SH-SY5Y (cell line): Measurements from ENCODE around the gene EYA4.

ENCODE experiments used
- GATA2 ChIP-seq: IDR thresholded peaks from 2 replicates; pipeline ENCODE4 v1.6.1; 2011; ENCODE audit warnings: mild to moderate bottlenecking, low read depth, low read length
- GATA3 ChIP-seq: IDR thresholded peaks from 2 replicates; pipeline ENCODE4 v1.6.1; 2011; ENCODE audit warnings: low read depth, mild to moderate bottlenecking, low read length, moderate library complexity

EYA4 gene

DNA sequence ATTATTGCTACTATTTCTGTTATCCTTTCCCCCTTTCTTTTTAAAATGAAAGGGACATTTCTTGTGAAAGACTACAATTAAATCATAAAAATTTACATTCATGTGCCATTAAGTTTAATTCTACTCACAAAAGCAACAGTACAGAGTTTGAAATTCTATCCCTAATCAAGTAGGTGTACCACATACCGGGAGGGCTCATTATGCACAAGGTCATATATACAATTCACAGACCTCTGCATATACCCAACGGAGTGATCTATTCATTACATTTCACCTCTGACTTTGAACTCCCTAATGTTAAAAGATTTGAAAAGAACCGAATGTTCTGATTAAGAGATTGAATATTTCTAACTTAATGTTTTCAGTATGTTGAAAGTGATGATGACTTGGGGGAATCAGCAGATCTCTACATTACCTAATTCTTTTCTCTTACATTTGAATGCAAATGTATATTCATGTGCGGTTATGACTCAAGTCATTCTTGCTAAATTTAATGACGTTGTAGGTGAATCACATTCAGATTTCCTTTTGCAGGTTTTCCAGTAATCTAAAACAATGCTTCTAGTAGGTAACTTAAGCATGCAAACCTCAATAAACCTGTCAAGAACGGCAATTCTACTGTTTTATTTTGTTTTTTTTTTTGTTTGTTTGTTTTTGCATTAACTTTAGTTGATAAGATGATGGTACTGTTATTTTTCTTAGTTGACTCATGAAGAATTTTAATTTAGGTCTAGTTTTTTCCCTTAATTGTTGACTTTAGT, 7.3 kb downstream of the EYA4 start:
- TF ChIP-seq GATA3: no peak
- no peak for TF ChIP-seq GATA2

DNA sequence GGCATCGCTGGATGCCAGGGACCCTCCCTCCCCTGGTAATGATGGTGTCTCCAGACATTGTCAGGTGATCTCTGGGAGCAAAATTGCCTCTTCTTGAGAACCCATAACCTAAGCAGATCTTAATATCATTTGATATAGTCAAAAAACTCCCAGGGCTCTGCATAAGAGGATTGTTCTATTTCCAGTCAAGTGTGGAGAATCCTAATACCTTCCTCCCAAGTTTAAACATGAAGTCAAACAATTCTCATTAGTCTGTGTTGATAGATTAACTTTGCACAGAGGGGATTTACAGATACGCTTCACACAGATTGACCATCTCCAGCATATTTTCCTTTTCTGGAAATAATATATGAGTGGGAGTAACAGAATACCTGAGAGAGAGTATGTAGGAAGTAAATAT, 10.5 kb downstream of the EYA4 start:
- TF ChIP-seq GATA2 (no peak), GATA3 (no peak)

DNA sequence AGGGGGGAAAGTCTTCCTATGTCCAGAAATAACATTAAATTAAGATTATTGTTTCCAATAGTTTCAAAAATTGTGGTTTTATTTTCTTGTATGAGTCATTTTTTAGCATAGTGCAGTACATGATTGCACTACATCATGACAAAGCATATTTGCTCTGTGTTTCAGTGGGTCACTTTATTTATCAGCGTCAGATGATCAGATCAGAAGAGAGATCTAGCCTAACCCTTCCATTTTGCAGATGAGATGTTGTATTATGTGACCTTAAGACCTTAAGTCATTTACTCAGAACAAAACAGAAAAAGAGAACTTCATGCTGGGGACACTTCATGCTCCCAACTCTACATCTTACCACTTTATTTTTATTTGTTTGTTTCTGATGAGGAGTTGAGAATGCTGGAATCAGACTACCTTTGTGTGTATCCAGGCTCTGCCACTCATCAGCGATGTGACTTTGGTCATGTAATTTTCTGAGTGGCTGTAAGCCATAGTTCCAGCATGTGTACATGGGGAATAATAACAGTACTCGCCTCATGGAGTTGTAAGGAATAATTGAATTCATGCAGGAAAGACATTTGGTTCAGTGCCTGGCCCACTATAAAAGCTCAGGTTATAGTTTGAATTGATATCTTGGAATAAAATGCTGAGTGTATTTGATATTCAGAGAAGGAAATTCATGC, 13.5 kb downstream of the EYA4 start:
- TF ChIP-seq GATA3 (no peak), GATA2 (no peak)

GRCh38 chr6:133257545-133258105, 16.5 kb downstream of the EYA4 start:
- no peak for TF ChIP-seq GATA2
- no peak for TF ChIP-seq GATA3

GRCh38 chr6:133259561-133259960, 18.4 kb downstream of the EYA4 start:
- TF ChIP-seq GATA2 (no peak), GATA3 (no peak)

DNA sequence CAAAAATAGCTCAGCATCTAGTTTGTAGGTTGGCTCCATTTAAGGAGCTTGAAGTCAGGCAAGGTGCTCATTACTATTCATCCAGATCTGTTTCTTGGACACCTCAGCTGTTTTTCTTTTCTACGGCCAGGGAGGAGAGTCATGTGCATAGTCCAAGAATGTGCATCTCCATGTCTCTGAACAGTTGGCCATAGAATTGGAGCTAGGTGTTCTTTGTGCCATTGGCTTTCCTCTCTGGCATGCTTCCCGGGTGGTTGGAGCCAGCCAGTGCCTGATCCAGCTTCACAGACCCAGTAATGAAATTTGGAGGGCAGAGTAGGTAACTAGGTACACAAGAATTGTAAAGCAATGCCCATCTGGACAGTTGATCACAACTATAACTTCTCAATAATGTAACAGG, 21.6 kb downstream of the EYA4 start:
- TF ChIP-seq GATA3: no peak
- TF ChIP-seq GATA2: no peak

- TF ChIP-seq GATA3: no peak
- TF ChIP-seq GATA2: no peak
Observed at GRCh38 chr6:133265066-133265465, 23.9 kb downstream of the EYA4 start.

DNA sequence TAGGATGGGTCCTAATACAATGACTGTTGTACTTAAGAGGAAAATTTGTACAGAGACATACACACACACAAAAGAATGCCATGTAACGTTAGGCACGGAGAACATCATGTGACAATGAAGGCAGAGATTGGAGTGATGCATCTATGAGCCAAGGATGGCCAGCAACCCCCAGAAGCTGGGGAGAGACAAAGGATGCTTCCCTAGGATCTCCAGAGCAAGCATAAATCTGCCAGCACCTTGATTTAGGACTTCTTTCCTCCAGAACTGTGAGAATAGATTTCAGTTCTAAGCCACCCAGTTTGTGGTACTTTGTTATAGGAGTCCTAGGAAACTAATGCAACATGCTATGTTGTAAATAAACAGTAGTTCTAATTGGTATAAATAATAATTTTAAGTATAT, 25.0 kb downstream of the EYA4 start:
- TF ChIP-seq GATA3 (no peak), GATA2 (no peak)

DNA sequence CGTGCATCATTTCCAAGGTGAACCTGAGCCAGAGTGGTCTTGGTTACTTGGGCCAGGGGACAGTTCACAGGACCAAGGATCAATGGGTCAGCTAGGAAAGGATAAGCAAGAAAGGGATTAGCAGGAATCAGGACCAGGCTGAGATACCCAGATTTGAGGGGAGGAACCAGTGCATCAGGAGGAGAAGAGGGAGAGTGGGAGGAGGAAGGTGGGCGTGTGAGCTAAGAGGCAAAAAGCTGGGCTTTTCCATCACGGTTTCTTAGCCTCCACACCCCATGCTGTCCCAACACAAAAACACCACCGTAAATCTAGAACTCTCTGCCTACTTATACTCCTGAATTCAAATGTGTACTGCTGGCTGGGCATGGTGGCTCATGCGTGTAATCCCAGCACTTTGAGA, 27.5 kb downstream of the EYA4 start:
- TF ChIP-seq GATA3: no peak
- TF ChIP-seq GATA2: no peak

DNA sequence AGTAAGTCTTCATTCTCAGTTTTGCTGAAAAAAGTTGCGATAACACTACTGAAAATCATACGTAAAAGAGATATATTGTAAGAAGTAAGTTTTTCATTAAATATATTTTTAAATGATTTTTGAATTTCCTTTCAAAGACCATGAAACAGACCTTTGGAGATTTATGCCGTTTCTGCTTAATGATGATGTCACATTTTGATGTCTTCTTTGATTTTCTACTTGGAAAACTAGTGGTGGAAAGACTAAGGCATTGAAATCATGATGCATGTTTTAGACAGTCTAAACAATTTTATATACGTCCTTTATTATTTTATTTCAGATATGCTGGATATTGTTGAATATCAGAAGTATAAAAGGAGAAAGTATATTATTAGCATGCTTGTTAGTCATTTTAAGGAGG, 33.7 kb downstream of the EYA4 start:
- no peak for TF ChIP-seq GATA3
- TF ChIP-seq GATA2: no peak

GRCh38 chr6:133275213-133275612, 34.1 kb downstream of the EYA4 start:
- TF ChIP-seq GATA2 (no peak), GATA3 (no peak)

DNA sequence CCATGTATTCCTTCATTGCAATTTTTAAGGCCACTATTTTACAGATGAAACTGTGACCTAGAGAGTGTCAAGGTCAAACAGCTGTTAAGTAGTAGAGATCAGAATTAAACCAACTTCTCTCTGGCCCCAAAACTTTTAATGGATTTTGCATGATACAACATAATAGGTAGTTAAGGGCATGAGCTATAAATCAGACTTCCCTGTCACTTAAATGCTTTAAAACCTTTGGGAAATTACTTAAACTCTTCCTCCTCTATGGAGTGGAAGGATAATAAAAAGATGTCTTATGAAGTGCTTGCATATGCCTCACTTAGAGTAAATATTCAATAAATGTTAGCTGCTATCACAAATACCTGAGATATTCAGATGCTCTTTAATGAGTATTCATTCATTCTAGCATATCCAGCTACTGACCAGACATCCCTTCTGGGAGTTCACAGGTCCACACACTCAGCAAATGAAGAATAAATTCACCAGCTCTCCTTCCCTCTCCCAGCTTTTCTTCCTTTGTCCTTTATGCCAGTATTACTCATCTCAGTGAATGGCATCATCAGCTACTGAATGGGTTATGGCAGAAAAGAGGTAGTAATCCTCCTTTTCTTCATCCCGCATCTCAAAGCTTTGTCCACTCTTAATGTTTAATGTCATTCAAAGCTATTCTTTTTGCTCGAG, 36.2 kb downstream of the EYA4 start:
- TF ChIP-seq GATA3 (no peak), GATA2 (no peak)

GRCh38 chr6:133277900-133278545, 36.9 kb downstream of the EYA4 start:
- no peak for TF ChIP-seq GATA2
- no peak for TF ChIP-seq GATA3

GRCh38 chr6:133286765-133287164, 45.6 kb downstream of the EYA4 start:
- TF ChIP-seq GATA2 (no peak), GATA3 (no peak)

- no peak for TF ChIP-seq GATA3
- no peak for TF ChIP-seq GATA2
Observed at GRCh38 chr6:133288662-133289061, 47.5 kb downstream of the EYA4 start.
